GM12878 (cell line): ENCODE data around the gene INSC. TPM values are rescaled to one million over a fixed set of nuclear protein-coding genes. Genes with fewer than 3 reads are reported as not detected.

Experiments used
- EGR1 ChIP-seq, 2 experiments: IDR thresholded peaks; 1 replicate in 1 of 2; 2 replicates in 1 of 2; pipeline ENCODE4 v1.6.1; 2011 to 2012; ENCODE audit warnings: low read depth in 2 of 2, low read length in 2 of 2, borderline replicate concordance in 1 of 2, mild to moderate bottlenecking in 1 of 2, moderate library complexity in 1 of 2
- REST ChIP-seq: IDR thresholded peaks from 2 replicates; pipeline ENCODE4 v1.6.1; 2012; ENCODE audit warnings: mild to moderate bottlenecking, low read depth, low read length
- SMAD5 ChIP-seq: IDR thresholded peaks from 2 replicates; pipeline ENCODE4 v1.6.1; 2016; ENCODE audit warnings: antibody characterized with exemption, low read depth
- SREBF2 ChIP-seq: IDR thresholded peaks from 2 replicates; pipeline ENCODE4 v1.6.1; 2012; ENCODE audit warnings: mild to moderate bottlenecking, low read length
- ZBTB40 ChIP-seq: fragments of 450-650 bp; IDR thresholded peaks from 2 replicates; pipeline ENCODE4 v1.6.1; 2016; ENCODE audit warnings: mild to moderate bottlenecking, moderate library complexity, borderline replicate concordance
- polyA plus RNA-seq, 11 experiments: library from polyadenylated mRNA; depleted of rRNA in 4 of 11; unstranded in 6 of 11; stranded (reverse) in 5 of 11; fragments of >200 nt; fragmentation: Nextera tagmentation in 4 of 11; fragmentation: Illumina TruSeq in 1 of 11; extraction: Ambion mirVana in 4 of 11; extraction: Trizol in 1 of 11; gene quantifications; 1 replicate in 1 of 11; 2 replicates in 10 of 11; pipeline versions ENCODE4 v1.2.1 to v1.2.3, GENCODE V29; 2011 to 2016; ENCODE audit warnings: inconsistent platforms in 2 of 11, missing spikeins in 2 of 11, low read depth in 1 of 11
- total RNA-seq, 4 experiments: library from RNA; depleted of rRNA in 3 of 4; stranded (reverse); fragments of >200 nt in 3 of 4; fragmentation: Illumina TruSeq in 1 of 4; extraction: Trizol in 1 of 4; gene quantifications; 2 replicates each; pipeline versions ENCODE4 v1.2.1 to v1.2.3, GENCODE V29; 2013 to 2021

Gene INSC
- total and polyA plus RNA-seq, 10 of the 15 experiments (the other 5 are each of a cell fraction or from before 2014, with no cell fraction given), result 0.13 to 0.33 TPM; not detected in 8

- TF ChIP-seq ZBTB40, result no peak
- TF ChIP-seq SMAD5, result no peak
- TF ChIP-seq EGR1 (IDR thresholded peaks at IDR 0.05; ENCODE audit: borderline replicate concordance in 1 of 2, low read depth in 2 of 2, low read length in 2 of 2), result no peak
- no peak for TF ChIP-seq SREBF2
- no peak for TF ChIP-seq REST
- TF ChIP-seq, all 136 proteins: peak for 0
Observed at GRCh38 chr11:15158351-15159015, 43.8 kb downstream of the INSC start (continued).
